H9 (cell line): ENCODE data around the gene HAPLN2. TPM values are rescaled to one million over a fixed set of nuclear protein-coding genes. Genes with fewer than 3 reads are reported as not detected.
A peak's percentile ranks its signal among the peaks of the same experiment; 100 is the strongest.

Experiments
- DNase-seq: peaks from one replicate; pipeline ENCODE4 v3.0.0-alpha.2; 2017
- H2AFZ ChIP-seq: one replicate; pipeline ENCODE4 v1.6.1; 2013; ENCODE audit warnings: mild to moderate bottlenecking, low read length, control low read depth, moderate library complexity
- H2AK5ac ChIP-seq: 2 replicates; pipeline ENCODE4 v1.6.1; 2013; ENCODE audit warnings: low read length, control low read depth, mixed read lengths; ENCODE audit not compliant: insufficient read length
- H2BK120ac ChIP-seq: one replicate; pipeline ENCODE4 v1.6.1; 2013; ENCODE audit warnings: low read depth, mild to moderate bottlenecking, low read length, control low read depth, inconsistent platforms; ENCODE audit not compliant: poor library complexity, severe bottlenecking
- H2BK12ac ChIP-seq: 2 replicates; pipeline ENCODE4 v1.6.1; 2013; ENCODE audit warnings: low read length, control low read depth, mixed read lengths, low read depth; ENCODE audit not compliant: insufficient read length
- H2BK15ac ChIP-seq: 2 replicates; pipeline ENCODE4 v1.6.1; 2013; ENCODE audit warnings: low read depth, low read length, control low read depth
- H2BK20ac ChIP-seq: one replicate; pipeline ENCODE4 v1.6.1; 2013; ENCODE audit warnings: low read depth, mild to moderate bottlenecking, low read length, control low read depth, inconsistent platforms; ENCODE audit not compliant: poor library complexity, severe bottlenecking
- H2BK5ac ChIP-seq: 2 replicates; pipeline ENCODE4 v1.6.1; 2013; ENCODE audit warnings: low read length, control low read depth, mixed read lengths; ENCODE audit not compliant: insufficient read length
- H3K14ac ChIP-seq: 2 replicates; pipeline ENCODE4 v1.6.1; 2013; ENCODE audit warnings: low read length, control low read depth; ENCODE audit not compliant: insufficient read depth
- H3K18ac ChIP-seq: 2 replicates; pipeline ENCODE4 v1.6.1; 2013; ENCODE audit warnings: low read depth, mild to moderate bottlenecking, mixed read lengths, low read length, control low read depth; ENCODE audit not compliant: insufficient read length
- H3K23ac ChIP-seq: 2 replicates; pipeline ENCODE4 v1.6.1; 2013; ENCODE audit warnings: low read length, control low read depth, mixed read lengths, low read depth; ENCODE audit not compliant: insufficient read length
- H3K23me2 ChIP-seq: 2 replicates; pipeline ENCODE4 v1.6.1; 2013; ENCODE audit warnings: low read depth, mild to moderate bottlenecking, mixed read lengths, low read length, control low read depth; ENCODE audit not compliant: insufficient read length, poor library complexity, severe bottlenecking
- H3K27ac ChIP-seq: 2 replicates; pipeline ENCODE4 v1.5.1; 2013; ENCODE audit warnings: low read length, control low read depth, mixed read lengths, low read depth; ENCODE audit not compliant: insufficient read length
- H3K27me3 ChIP-seq: 2 replicates; pipeline ENCODE4 v1.6.1; 2013; ENCODE audit warnings: low read length, control low read depth, inconsistent platforms; ENCODE audit not compliant: insufficient read depth
- H3K4ac ChIP-seq: 2 replicates; pipeline ENCODE4 v1.6.1; 2013; ENCODE audit warnings: low read depth, mild to moderate bottlenecking, control low read depth, inconsistent platforms, low read length, moderate library complexity
- H3K4me1 ChIP-seq: 2 replicates; pipeline ENCODE4 v1.6.1; 2013; ENCODE audit warnings: low read length, control low read depth, inconsistent platforms; ENCODE audit not compliant: insufficient read depth
- H3K4me2 ChIP-seq: 2 replicates; pipeline ENCODE4 v1.6.1; 2013; ENCODE audit warnings: low read length, control low read depth, mixed read lengths; ENCODE audit not compliant: insufficient read length, insufficient read depth
- H3K56ac ChIP-seq: 2 replicates; pipeline ENCODE4 v1.6.1; 2013; ENCODE audit warnings: low read depth, mild to moderate bottlenecking, mixed read lengths, low read length, control low read depth; ENCODE audit not compliant: insufficient read length
- H3K79me1 ChIP-seq: 2 replicates; pipeline ENCODE4 v1.6.1; 2013; ENCODE audit warnings: low read depth, mild to moderate bottlenecking, moderate library complexity, low read length, control low read depth, inconsistent platforms; ENCODE audit not compliant: insufficient read depth, poor library complexity, severe bottlenecking
- H3K79me2 ChIP-seq: 2 replicates; pipeline ENCODE4 v1.6.1; 2013; ENCODE audit warnings: low read length, control low read depth, inconsistent platforms; ENCODE audit not compliant: insufficient read depth
- H3K9ac ChIP-seq: 2 replicates; pipeline ENCODE4 v1.6.1; 2013; ENCODE audit warnings: low read length, control low read depth, mixed read lengths; ENCODE audit not compliant: insufficient read length; ENCODE audit errors: extremely low read depth
- H3K9me3 ChIP-seq: one replicate; pipeline ENCODE4 v1.6.1; 2013; ENCODE audit warnings: low read depth, low read length, inconsistent platforms; ENCODE audit not compliant: control insufficient read depth
- H3T11ph ChIP-seq: one replicate; pipeline ENCODE4 v1.6.1; 2013; ENCODE audit warnings: mild to moderate bottlenecking, low read length, control low read depth, inconsistent platforms
- H4K20me1 ChIP-seq: one replicate; pipeline ENCODE4 v1.6.1; 2013; ENCODE audit not compliant: control insufficient read depth, insufficient read length, insufficient read depth
- H4K5ac ChIP-seq: 2 replicates; pipeline ENCODE4 v1.6.1; 2013; ENCODE audit warnings: low read depth, mild to moderate bottlenecking, mixed read lengths, low read length, control low read depth; ENCODE audit not compliant: insufficient read length
- H4K8ac ChIP-seq: replicated peaks from 2 replicates; pipeline ENCODE4 v1.6.1; 2013; ENCODE audit warnings: low read length, control low read depth, mixed read lengths, low read depth; ENCODE audit not compliant: insufficient read length
- H4K91ac ChIP-seq: 2 replicates; pipeline ENCODE4 v1.6.1; 2013; ENCODE audit warnings: low read depth, mild to moderate bottlenecking, moderate library complexity, mixed read lengths, low read length, control low read depth; ENCODE audit not compliant: insufficient read length
- H3K27ac Mint-ChIP-seq, 3 experiments: 2 replicates in 2 of 3; 3 replicates in 1 of 3; pipeline ENCODE4 v1.8.0; 2020 to 2021; ENCODE audit warnings: mixed read lengths in 3 of 3, mild to moderate bottlenecking in 1 of 3, moderate library complexity in 1 of 3
- H3K27me3 Mint-ChIP-seq: 2 replicates; pipeline ENCODE4 v1.8.0; 2021; ENCODE audit warnings: low read depth, mild to moderate bottlenecking, moderate library complexity, mixed read lengths
- H3K36me3 Mint-ChIP-seq, 3 experiments: 2 replicates in 2 of 3; 3 replicates in 1 of 3; pipeline ENCODE4 v1.8.0; 2020 to 2021; ENCODE audit warnings: low read depth in 3 of 3, mixed read lengths in 3 of 3; ENCODE audit not compliant: insufficient read depth in 1 of 3
- H3K4me1 Mint-ChIP-seq, 2 experiments: 2 replicates each; pipeline ENCODE4 v1.8.0; 2020; ENCODE audit warnings: mixed read lengths in 2 of 2
- H3K4me3 Mint-ChIP-seq, 2 experiments: 2 replicates in 1 of 2; 3 replicates in 1 of 2; pipeline ENCODE4 v1.8.0; 2020 to 2021; ENCODE audit warnings: mild to moderate bottlenecking in 2 of 2, mixed read lengths in 2 of 2, moderate library complexity in 1 of 2
- H3K9me3 Mint-ChIP-seq, 2 experiments: 2 replicates in 1 of 2; 3 replicates in 1 of 2; pipeline ENCODE4 v1.8.0; 2020; ENCODE audit warnings: mild to moderate bottlenecking in 2 of 2, mixed read lengths in 2 of 2, moderate library complexity in 1 of 2
- CTCF ChIP-seq: fragments of 200-600 bp; sonication (generic); conservative IDR thresholded peaks from 3 replicates; pipeline ENCODE4 v1.8.0; 2021; ENCODE audit warnings: antibody characterized with exemption, mild to moderate bottlenecking
- WGBS: extraction: QIAGEN DNeasy Blood & Tissue Kit; methylation state at CpG from one replicate; pipeline ENCODE4 v1.1.7; 2013; ENCODE audit warnings: missing lambda C conversion rate, low lambda C conversion rate, mixed read lengths; ENCODE audit not compliant: insufficient read length; ENCODE audit errors: extremely low coverage; 5-methylcytosine and 5-hydroxymethylcytosine counted together
- total RNA-seq: library from RNA; stranded (reverse); gene quantifications from 2 replicates; pipeline ENCODE4 v1.2.1, GENCODE V29; 2021

Gene HAPLN2
- total RNA-seq, 1 experiment from 2014 or later, result 0.46 TPM

GRCh38 chr1:156601122-156601830, 17.9 kb upstream of the HAPLN2 start, which contains the start of gene GPATCH4:
TSS of gene GPATCH4 (minus strand) at chr1:156601479.
- H3K4me1 Mint-ChIP-seq, result peaks cover 15 to 23% of the 10 kb centered on the region in 2 experiments
- H3K9ac ChIP-seq, result peak within 1 kb of the TSS; percentile 79

More at GRCh38 chr1:156601122-156601830, 17.9 kb upstream of the HAPLN2 start, which contains the start of gene GPATCH4:
- Histone ChIP-seq H3K27ac (no peak within 1 kb of the TSS), H3K9me3 (no peaks in the 10 kb centered on the region), H4K20me1 (no peaks in the 10 kb centered on the region), H3K27me3 (no peaks in the 10 kb centered on the region), H4K8ac (no peak within 1 kb of the TSS), H4K5ac (no peak within 1 kb of the TSS), H2BK12ac (no peak within 1 kb of the TSS), H2BK20ac (no peak within 1 kb of the TSS), H3K23me2 (peaks cover 4% of the 10 kb centered on the region), H3K56ac (no peak within 1 kb of the TSS), H3K18ac (no peak within 1 kb of the TSS), H3K79me1 (no peaks in the 10 kb centered on the region), H2BK120ac (no peak within 1 kb of the TSS), H3K14ac (no peak within 1 kb of the TSS), H2AK5ac (no peak within 1 kb of the TSS), H3T11ph (no peak within 1 kb of the TSS), H4K91ac (no peak within 1 kb of the TSS), H3K4me2 (peak within 1 kb of the TSS; percentile 53), H2BK15ac (no peak within 1 kb of the TSS), H3K4me1 (no peaks in the 10 kb centered on the region; the same call in 1 of the 2 replicates), H2BK5ac (no peak within 1 kb of the TSS), H2AFZ (peak within 1 kb of the TSS; percentile 85), H3K4ac (no peak within 1 kb of the TSS; the same call in 1 of the 2 replicates), H3K23ac (no peak within 1 kb of the TSS), H3K79me2 (no peaks in the 10 kb centered on the region; the same call in 1 of the 2 replicates)
- no CpG with 5 or more reads among the region's 35 CpGs for WGBS
- H3K27ac Mint-ChIP-seq, result peak within 1 kb of the TSS; percentile 98 to 99 (median 98)
- H3K4me3 Mint-ChIP-seq, result peak within 1 kb of the TSS; percentile 91 to 100
- TF ChIP-seq CTCF, result no peak
- H3K9me3 Mint-ChIP-seq, result no peaks in the 10 kb centered on the region; a peak in 2 of 5 replicates
- peak; percentile 88 for DNase-seq
- H3K27me3 Mint-ChIP-seq, result peaks cover 2% of the 10 kb centered on the region; the same call in 1 of the 2 replicates
- peaks cover 15 to 35% (median 27%) of the 10 kb centered on the region in 3 experiments; a peak in 6 of 7 replicates for H3K36me3 Mint-ChIP-seq
